Epidermal melanocyte (primary cell): ENCODE data around the gene LCN6.
A peak's percentile ranks its signal among the peaks of the same experiment; 100 is the strongest.
"Not testable (repeated sequence)": the region's sequence is repeated elsewhere in the genome, so short reads cannot be mapped to it uniquely, and the experiment has no call there.

Experiments
- DNase-seq: peaks from one replicate; pipeline ENCODE4 v3.0.0; 2011; ENCODE audit warnings: low spot score; ENCODE audit not compliant: insufficient read length

Gene LCN6

GRCh38 chr9:136711219-136711648 is 37.1 kb downstream of the LCN6 start:
- DNase-seq, result not testable (repeated sequence)

GRCh38 chr9:136710543-136710942 is 37.8 kb downstream of the LCN6 start:
- no peak for DNase-seq

GRCh38 chr9:136709454-136710109 is 38.7 kb downstream of the LCN6 start:
- no peak for DNase-seq

- peak; percentile 93 for DNase-seq
Observed at GRCh38 chr9:136707849-136708517, 40.3 kb downstream of the LCN6 start.

GRCh38 chr9:136707011-136707410 is 41.3 kb downstream of the LCN6 start:
- no peak for DNase-seq

GRCh38 chr9:136705564-136705963 is 42.8 kb downstream of the LCN6 start:
- no peak for DNase-seq

GRCh38 chr9:136704741-136705140 is 43.6 kb downstream of the LCN6 start:
- not testable (repeated sequence) for DNase-seq

GRCh38 chr9:136703276-136703860 is 45.0 kb downstream of the LCN6 start:
- DNase-seq, result no peak

GRCh38 chr9:136701668-136702053 is 46.7 kb downstream of the LCN6 start:
- no peak for DNase-seq

- no peak for DNase-seq
Observed at GRCh38 chr9:136700959-136701667, 47.2 kb downstream of the LCN6 start.

GRCh38 chr9:136700304-136700703 is 48.0 kb downstream of the LCN6 start:
- DNase-seq, result no peak

GRCh38 chr9:136698635-136699246 is 49.6 kb downstream of the LCN6 start:
- DNase-seq, result no peak

GRCh38 chr9:136697821-136698526 is 50.4 kb downstream of the LCN6 start:
- no peak for DNase-seq

- no peak for DNase-seq
Observed at GRCh38 chr9:136697146-136697820, 51.0 kb downstream of the LCN6 start.

- DNase-seq, result no peak
Observed at GRCh38 chr9:136696502-136696901, 51.8 kb downstream of the LCN6 start.

- no peak for DNase-seq
Observed at GRCh38 chr9:136695955-136696354, 52.4 kb downstream of the LCN6 start.

GRCh38 chr9:136695435-136695895 is 52.9 kb downstream of the LCN6 start:
- DNase-seq, result no peak

- DNase-seq, result no peak
Observed at GRCh38 chr9:136694872-136695247, 53.5 kb downstream of the LCN6 start.

- DNase-seq, result peak; percentile 80
Observed at GRCh38 chr9:136694163-136694871, 54.0 kb downstream of the LCN6 start.
